Measurements from ENCODE around the gene IMP4. TPM values are rescaled to one million over a fixed set of nuclear protein-coding genes. Genes with fewer than 3 reads are reported as not detected.

Gene IMP4
- total and polyA plus RNA-seq, 2 donors (not counting 3 experiments of a cell fraction or from before 2014, with no cell fraction given): 74.0 to 149 TPM

GRCh38 chr2:130336150-130336876, 6.4 kb upstream of the IMP4 start:
- no TSS peak for BruUV-seq (replicated peaks)
- H3K27me3 ChIP-seq (ENCODE audit: control insufficient read depth in 2 of 2, insufficient read depth in 2 of 2, low read length in 2 of 2): peaks cover 6 to 7% of the 10 kb centered on the region in 2 experiments
- TF ChIP-seq GATA2 (IDR thresholded peaks at IDR 0.05; ENCODE audit: insufficient read depth, insufficient read length, low read depth, low read length) (no peak), POLR2AphosphoS5 (IDR thresholded peaks at IDR 0.05; ENCODE audit: insufficient read depth, low read depth, low read length) (no peak), POLR2A (IDR thresholded peaks at IDR 0.05; ENCODE audit: low read depth, low read length) (no peak), EZH2 (IDR thresholded peaks at IDR 0.05; ENCODE audit: borderline replicate concordance, low read depth, low read length, severe bottlenecking) (no peak), JUN (IDR thresholded peaks at IDR 0.05; ENCODE audit: borderline replicate concordance, insufficient read depth, insufficient read length, low read depth) (no peak), MYC (IDR thresholded peaks at IDR 0.05; ENCODE audit: low read depth, low read length) (no peak), FOS (IDR thresholded peaks at IDR 0.05; ENCODE audit: borderline replicate concordance, insufficient read depth, low read length) (no peak), MAX (IDR thresholded peaks at IDR 0.05; ENCODE audit: insufficient read depth, insufficient read length) (no peak)
- TF ChIP-seq, protein P1, sequence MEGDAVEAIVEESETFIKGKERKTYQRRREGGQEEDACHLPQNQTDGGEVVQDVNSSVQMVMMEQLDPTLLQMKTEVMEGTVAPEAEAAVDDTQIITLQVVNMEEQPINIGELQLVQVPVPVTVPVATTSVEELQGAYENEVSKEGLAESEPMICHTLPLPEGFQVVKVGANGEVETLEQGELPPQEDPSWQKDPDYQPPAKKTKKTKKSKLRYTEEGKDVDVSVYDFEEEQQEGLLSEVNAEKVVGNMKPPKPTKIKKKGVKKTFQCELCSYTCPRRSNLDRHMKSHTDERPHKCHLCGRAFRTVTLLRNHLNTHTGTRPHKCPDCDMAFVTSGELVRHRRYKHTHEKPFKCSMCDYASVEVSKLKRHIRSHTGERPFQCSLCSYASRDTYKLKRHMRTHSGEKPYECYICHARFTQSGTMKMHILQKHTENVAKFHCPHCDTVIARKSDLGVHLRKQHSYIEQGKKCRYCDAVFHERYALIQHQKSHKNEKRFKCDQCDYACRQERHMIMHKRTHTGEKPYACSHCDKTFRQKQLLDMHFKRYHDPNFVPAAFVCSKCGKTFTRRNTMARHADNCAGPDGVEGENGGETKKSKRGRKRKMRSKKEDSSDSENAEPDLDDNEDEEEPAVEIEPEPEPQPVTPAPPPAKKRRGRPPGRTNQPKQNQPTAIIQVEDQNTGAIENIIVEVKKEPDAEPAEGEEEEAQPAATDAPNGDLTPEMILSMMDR (IDR thresholded peaks at IDR 0.05; ENCODE audit: extremely low read depth in 1 of 2, insufficient read depth in 1 of 2, low read depth in 1 of 2, low read length in 2 of 2): no peak
- CTCF ChIA-PET: interaction anchor here (0.8 to 7.8 kb wide), 6 partner anchors 19 to 461 kb away, joined by 3 to 147 read pairs (median 4); partner anchors contain the start of genes PTPN18 and SMPD4
- H3K9me1 ChIP-seq (replicated peaks; ENCODE audit: control insufficient read depth, extremely low read depth, insufficient read depth, low read length): no peaks in the 10 kb centered on the region
- H3K79me2 ChIP-seq (ENCODE audit: control insufficient read depth, insufficient read depth, low read length): no peaks in the 10 kb centered on the region
- H3K9me3 ChIP-seq (replicated peaks; ENCODE audit: control insufficient read depth, insufficient read depth, low read length): no peaks in the 10 kb centered on the region
- peaks cover 0 to 4% of the 10 kb centered on the region in 2 experiments for H3K36me3 ChIP-seq (ENCODE audit: control insufficient read depth in 2 of 2, extremely low read depth in 1 of 2, insufficient read depth in 2 of 2, low read length in 2 of 2)
- intact Hi-C loops (cut with micrococcal nuclease): loop anchor here (10.0 kb wide), 2 partner anchors 92 to 1602 kb away; no protein-coding TSS in a partner anchor
- POLR2A ChIA-PET: interaction anchor here (0.7 kb wide), 2 partner anchors 8 to 9 kb away, joined by 5 to 8 read pairs; no protein-coding TSS in a partner anchor
- no peak overlapping the region for H3K27ac ChIP-seq (ENCODE audit: insufficient read depth, low read depth, low read length)
- peaks cover 8% of the 10 kb centered on the region for H3K4me1 ChIP-seq (ENCODE audit: control insufficient read depth, extremely low read depth, insufficient read depth, low read length)
- H4K20me1 ChIP-seq (replicated peaks; ENCODE audit: control insufficient read depth, extremely low read depth, insufficient read depth, low read length): no peaks in the 10 kb centered on the region
- no peak for FAIRE-seq
- H3K9ac ChIP-seq (replicated peaks; ENCODE audit: extremely low read depth, insufficient read depth, low read length): no peak overlapping the region
- peak overlapping the region; percentile 26 for H3K4me2 ChIP-seq (ENCODE audit: insufficient read depth, low read length)
- H2AFZ ChIP-seq (ENCODE audit: low read depth, low read length): no peak overlapping the region
- DNase-seq (ENCODE audit: low read depth, low spot score): no peak
- no peak overlapping the region for H3K4me3 ChIP-seq (replicated peaks in 1 of 3; ENCODE audit: insufficient read depth in 1 of 3, low read depth in 1 of 3, low read length in 3 of 3)
- dilution Hi-C loops (cut with MboI; ENCODE audit: extremely low pct_ligation_motif_present, low sequenced_read_pairs): no loop called here

All from endothelial cell of umbilical vein (primary cell).